CD4-positive, alpha-beta T cell treated with Interferon gamma for 1 hour (primary cell): ENCODE measurements around the gene TRIOBP.
"Not testable (repeated sequence)": the region's sequence is repeated elsewhere in the genome, so short reads cannot be mapped to it uniquely, and the experiment has no call there.

Experiments
- DNase-seq: peaks from one replicate; pipeline ENCODE4 v3.0.0-alpha.2; 2020

The TRIOBP gene, protein sequence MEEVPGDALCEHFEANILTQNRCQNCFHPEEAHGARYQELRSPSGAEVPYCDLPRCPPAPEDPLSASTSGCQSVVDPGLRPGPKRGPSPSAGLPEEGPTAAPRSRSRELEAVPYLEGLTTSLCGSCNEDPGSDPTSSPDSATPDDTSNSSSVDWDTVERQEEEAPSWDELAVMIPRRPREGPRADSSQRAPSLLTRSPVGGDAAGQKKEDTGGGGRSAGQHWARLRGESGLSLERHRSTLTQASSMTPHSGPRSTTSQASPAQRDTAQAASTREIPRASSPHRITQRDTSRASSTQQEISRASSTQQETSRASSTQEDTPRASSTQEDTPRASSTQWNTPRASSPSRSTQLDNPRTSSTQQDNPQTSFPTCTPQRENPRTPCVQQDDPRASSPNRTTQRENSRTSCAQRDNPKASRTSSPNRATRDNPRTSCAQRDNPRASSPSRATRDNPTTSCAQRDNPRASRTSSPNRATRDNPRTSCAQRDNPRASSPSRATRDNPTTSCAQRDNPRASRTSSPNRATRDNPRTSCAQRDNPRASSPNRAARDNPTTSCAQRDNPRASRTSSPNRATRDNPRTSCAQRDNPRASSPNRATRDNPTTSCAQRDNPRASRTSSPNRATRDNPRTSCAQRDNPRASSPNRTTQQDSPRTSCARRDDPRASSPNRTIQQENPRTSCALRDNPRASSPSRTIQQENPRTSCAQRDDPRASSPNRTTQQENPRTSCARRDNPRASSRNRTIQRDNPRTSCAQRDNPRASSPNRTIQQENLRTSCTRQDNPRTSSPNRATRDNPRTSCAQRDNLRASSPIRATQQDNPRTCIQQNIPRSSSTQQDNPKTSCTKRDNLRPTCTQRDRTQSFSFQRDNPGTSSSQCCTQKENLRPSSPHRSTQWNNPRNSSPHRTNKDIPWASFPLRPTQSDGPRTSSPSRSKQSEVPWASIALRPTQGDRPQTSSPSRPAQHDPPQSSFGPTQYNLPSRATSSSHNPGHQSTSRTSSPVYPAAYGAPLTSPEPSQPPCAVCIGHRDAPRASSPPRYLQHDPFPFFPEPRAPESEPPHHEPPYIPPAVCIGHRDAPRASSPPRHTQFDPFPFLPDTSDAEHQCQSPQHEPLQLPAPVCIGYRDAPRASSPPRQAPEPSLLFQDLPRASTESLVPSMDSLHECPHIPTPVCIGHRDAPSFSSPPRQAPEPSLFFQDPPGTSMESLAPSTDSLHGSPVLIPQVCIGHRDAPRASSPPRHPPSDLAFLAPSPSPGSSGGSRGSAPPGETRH (N-terminal part only)

GRCh38 chr22:37696657-37697537 is at the start of gene TRIOBP:
Gene TRIOBP (plus strand): TSS chr22:37697048. CDS start chr22:37701366, 4,318 bp downstream.
- peak; percentile 86 for DNase-seq

- DNase-seq, result no peak
These were observed 49.5 kb upstream of the TRIOBP start for GRCh38 chr22:37647317-37647716.

- DNase-seq, result no peak
These were observed 48.9 kb upstream of the TRIOBP start for GRCh38 chr22:37647928-37648327.

- no peak for DNase-seq
These were observed 46.2 kb upstream of the TRIOBP start for GRCh38 chr22:37650463-37651136.

DNA sequence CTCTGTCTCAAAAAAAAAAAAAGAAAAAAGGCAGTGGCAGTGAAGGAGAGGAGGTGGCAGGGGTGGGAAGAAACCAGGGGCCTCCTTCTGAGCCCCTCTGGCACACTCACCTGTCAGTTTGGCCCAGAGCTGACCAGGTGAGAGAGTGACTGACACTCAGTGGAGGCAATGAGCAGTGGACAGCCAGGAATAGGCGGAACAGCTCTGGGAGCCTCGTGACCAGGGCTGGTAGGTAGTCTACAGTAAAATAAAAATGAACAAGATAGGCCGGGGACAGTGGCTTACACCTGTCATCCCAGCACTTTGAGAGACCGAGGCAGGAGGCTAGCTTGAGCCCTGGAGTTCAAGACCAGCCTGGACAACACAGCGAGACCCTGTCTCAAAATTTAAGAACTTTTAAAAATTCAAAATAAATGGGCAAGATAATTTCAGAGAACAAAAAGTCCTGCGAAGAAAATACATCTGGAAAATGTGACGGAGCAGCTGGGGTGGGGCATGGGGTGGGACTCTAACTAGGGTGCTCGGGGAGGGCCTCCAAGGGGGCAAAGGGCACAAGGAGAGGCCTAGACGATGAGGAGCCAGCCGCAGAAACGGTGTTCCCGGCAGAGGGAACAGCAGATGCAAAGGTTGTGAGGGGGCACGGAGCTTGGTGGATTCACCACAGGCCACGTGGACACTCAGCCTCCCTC is 42.1 kb upstream of the TRIOBP start:
- no peak for DNase-seq

GRCh38 chr22:37655252-37655563 is 41.6 kb upstream of the TRIOBP start:
- DNase-seq, result no peak

DNA sequence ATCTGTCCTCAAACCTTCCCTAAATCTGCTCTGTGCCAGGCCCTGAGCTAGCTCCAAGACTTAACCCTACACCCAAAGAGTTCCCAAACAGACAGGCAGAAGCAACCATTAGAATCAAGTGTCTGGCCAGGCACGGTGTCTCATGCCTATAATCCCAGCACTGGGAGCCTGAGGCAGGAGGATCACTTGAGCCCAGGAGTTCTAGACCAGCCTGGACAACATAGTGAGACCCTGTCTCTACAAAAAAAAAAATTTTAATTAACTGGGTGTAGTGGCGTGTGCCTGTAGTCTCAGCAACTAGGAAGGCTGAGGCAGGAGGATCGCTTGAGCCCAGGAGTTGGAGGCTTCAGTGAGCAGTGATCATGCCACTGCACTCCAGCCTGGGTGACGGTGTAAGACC is 40.3 kb upstream of the TRIOBP start:
- not testable (repeated sequence) for DNase-seq

DNA sequence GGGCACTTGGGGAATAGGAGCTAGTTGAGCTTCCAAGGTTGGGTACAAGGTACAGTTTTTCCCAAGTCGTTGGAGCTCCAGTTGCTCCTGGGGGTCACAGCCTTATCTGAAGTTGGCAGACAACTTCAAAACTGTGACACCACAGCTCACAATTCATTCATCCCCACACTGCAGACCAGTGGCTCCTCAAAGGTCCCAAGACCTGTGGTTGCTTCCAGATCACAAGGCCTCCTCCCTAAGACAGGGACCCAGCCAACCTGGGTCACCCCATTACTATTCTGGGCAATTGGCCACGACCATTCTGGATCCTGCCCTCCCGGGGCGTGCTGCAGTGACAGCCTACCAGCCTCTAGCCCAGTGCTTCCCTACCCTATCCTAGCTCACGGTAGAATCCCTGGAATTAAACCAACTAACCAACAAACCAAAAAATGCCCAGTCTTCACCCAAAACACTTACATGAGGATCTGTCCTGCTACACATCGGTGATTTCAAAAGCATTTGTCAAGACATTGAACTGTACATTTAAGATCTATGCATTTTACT is 39.2 kb upstream of the TRIOBP start:
- DNase-seq, result no peak

- peak; percentile 99 for DNase-seq
These were observed 38.4 kb upstream of the TRIOBP start, which contains the start of gene PDXP for GRCh38 chr22:37658133-37659065. Gene PDXP (plus strand): TSS chr22:37658723. CDS start chr22:37658783, 60 bp downstream.

- DNase-seq, result peak; percentile 31
These were observed 37.6 kb upstream of the TRIOBP start for GRCh38 chr22:37659066-37659896.

DNA sequence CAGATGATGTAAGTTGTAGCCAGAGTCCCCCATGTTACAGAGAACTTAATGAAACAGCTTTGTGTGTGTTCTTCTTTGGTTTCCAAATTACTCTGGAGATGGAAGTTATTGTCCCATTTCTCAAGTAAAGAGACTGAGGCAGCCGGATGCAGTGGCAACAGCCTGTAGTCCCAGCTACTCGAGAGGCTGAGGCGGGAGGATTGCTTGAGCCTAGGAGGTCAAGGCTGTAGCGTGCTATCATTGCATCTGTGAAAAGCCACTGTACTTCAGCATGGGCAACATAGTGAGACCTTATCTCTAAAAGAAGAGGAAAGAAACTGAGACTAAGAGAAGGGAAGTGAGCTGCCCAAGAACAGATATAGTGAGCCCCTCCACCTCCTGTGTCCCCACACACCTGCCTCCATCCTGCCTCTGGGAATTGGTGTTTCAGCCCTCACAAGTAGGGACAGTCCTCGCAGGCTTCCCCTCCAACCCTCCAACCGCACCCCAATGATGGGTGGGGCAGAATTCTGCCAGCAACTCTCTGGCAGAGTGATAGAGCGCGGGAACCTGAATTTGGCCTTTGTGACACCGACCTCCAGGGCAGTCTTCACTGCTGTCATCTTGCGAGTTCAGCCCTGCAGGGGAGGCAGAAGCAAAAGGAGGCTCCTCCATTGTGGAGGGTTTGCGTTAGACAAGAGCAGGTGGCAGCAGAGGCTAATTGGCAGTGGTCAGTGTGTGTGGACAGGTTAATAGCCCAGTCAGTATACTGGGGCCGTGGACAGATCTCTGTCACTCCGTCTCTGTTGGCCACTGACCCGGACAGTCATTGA is 36.7 kb upstream of the TRIOBP start:
- no peak for DNase-seq

- DNase-seq, result no peak
These were observed 36.2 kb upstream of the TRIOBP start for GRCh38 chr22:37660709-37661045.

GRCh38 chr22:37661160-37661924 is 35.5 kb upstream of the TRIOBP start:
- peak; percentile 29 for DNase-seq

DNA sequence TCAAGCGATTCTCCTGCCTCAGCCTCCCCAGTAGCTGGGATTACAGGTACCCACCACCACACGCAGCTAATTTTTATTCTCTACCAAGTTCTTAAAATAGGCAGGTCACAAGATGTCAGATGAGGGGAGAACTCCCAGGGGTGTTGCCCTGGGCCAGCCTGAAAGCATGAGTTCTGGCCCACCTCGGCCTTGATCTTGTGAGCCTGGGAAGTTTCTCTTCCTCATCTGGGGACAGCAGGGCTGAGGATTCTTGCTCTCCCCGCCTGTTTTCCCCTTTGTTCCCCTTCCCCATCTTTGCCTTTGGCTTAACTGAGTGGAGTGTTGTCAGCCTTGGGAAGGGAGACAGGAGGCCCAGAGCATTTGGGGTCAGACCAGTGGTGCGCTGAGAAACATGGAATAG is 34.8 kb upstream of the TRIOBP start:
- DNase-seq, result no peak

DNA sequence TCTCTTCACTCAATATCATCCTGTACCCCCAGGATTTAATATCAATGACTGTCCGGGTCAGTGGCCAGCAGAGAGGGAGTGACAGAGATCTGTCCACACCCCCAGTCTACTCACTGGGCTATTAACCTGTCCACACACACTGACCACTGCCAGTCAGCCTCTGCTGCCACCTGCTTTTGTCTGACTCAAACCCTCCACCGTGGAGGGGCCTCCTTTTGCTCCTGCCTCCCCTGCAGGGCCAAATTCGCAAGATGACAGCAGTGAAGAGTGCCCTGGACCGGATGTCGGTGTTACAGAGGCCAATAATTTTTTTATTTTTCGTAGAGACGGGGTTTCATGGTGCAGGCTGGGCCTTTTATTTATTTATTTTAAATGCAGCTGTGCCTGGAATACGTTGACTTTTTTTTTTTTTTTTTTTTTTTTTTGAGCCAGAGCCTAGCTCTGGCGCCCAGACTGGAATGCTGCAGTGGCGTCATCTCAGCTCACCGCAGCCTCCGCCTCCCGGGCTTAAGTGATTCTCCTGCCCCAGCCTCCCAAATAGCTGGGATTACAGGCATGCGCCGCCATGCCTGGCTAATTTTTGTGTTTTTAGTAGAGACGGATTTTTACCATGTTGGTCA is 33.2 kb upstream of the TRIOBP start:
- DNase-seq, result no peak
